Ishikawa (cell line): ENCODE measurements around the gene SERP1.

ENCODE experiments used
- CEBPB ChIP-seq: IDR thresholded peaks from 2 replicates; pipeline ENCODE4 v1.6.1; 2012
- EGR1 ChIP-seq: IDR thresholded peaks from 2 replicates; pipeline ENCODE4 v1.6.1; 2012
- EP300 ChIP-seq: IDR thresholded peaks from 2 replicates; pipeline ENCODE4 v1.6.1; 2012; ENCODE audit warnings: borderline replicate concordance
- FOXM1 ChIP-seq: IDR thresholded peaks from 2 replicates; pipeline ENCODE4 v1.6.1; 2012; ENCODE audit warnings: low read depth, borderline replicate concordance
- MAX ChIP-seq: IDR thresholded peaks from 2 replicates; pipeline ENCODE4 v1.6.1; 2012
- NFIC ChIP-seq: IDR thresholded peaks from 2 replicates; pipeline ENCODE4 v1.6.1; 2012
- RAD21 ChIP-seq: IDR thresholded peaks from 2 replicates; pipeline ENCODE4 v1.6.1; 2012; ENCODE audit warnings: low read depth
- REST ChIP-seq: IDR thresholded peaks from 2 replicates; pipeline ENCODE4 v1.6.1; 2012; ENCODE audit warnings: low read depth, mild to moderate bottlenecking
- TAF1 ChIP-seq: IDR thresholded peaks from 2 replicates; pipeline ENCODE4 v1.6.1; 2012; ENCODE audit warnings: low read depth, mild to moderate bottlenecking
- TEAD4 ChIP-seq: IDR thresholded peaks from 2 replicates; pipeline ENCODE4 v1.6.1; 2012
- YY1 ChIP-seq: IDR thresholded peaks from 2 replicates; pipeline ENCODE4 v1.6.1; 2012; ENCODE audit warnings: low read depth
- ZBTB7A ChIP-seq: IDR thresholded peaks from 2 replicates; pipeline ENCODE4 v1.6.1; 2012; ENCODE audit warnings: low read depth

GRCh38 chr3:150577855-150578254, 31.6 kb upstream of the SERP1 start:
- no peak for TF ChIP-seq NFIC
- TF ChIP-seq FOXM1 = no peak
- no peak for TF ChIP-seq EP300
- no peak for TF ChIP-seq REST
- TF ChIP-seq TAF1 = no peak
- no peak for TF ChIP-seq MAX
- no peak for TF ChIP-seq CEBPB
- TF ChIP-seq ZBTB7A = no peak
- no peak for TF ChIP-seq YY1
- TF ChIP-seq TEAD4 = no peak
- TF ChIP-seq RAD21 = no peak
- no peak for TF ChIP-seq EGR1
